Skin of body (tissue), 2 donors: Measurements from ENCODE around the gene CCDC69. TPM values are rescaled to one million over a fixed set of nuclear protein-coding genes. Genes with fewer than 3 reads are reported as not detected.
"Not testable (repeated sequence)": the region's sequence is repeated elsewhere in the genome, so short reads cannot be mapped to it uniquely, and the experiment has no call there.

Experiments used
- DNase-seq: peaks from one replicate; lab custom pipeline; 2025; lab: John Stamatoyannopoulos, UW
- total RNA-seq: library from RNA; depleted of rRNA; stranded (reverse); fragments of >200 nt; gene quantifications from one replicate; pipeline ENCODE4 v1.2.3, GENCODE V29; 2014

The CCDC69 gene
- total RNA-seq, 1 donor from 2014 or later: 7.0 TPM

DNA sequence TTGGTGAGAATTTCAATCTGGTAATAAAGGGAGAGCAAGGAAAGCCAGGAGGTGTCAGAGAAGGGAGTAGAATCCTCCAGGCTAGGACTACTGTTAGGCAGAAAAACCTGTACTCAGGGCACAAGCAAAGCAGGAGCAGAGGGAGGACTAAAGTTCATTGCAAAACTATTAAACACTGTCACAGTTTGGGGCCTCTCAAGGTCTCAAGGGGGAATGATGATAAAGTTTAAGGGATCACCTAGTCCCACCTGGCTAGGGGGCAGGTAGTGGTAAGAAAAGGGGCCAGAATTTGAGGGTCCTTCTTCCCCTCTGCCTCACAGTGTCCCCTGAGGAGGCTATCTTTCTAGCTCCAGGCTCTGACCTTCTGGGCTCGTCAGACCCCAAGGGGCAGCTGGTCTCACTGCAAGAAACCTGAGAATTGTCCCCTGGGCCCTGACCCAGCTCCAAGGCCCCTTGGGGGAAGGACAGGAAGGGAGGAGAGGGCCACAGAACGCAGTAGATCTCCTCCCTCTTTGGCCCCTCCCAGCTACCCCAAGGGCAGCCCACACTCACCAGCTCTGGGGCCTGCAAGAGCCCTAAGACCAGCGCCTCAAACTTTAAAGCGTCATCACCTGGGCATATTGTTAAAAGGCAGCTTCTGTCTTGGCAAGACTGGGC is 974 bp downstream of the CCDC69 start:
- no peak for DNase-seq

DNA sequence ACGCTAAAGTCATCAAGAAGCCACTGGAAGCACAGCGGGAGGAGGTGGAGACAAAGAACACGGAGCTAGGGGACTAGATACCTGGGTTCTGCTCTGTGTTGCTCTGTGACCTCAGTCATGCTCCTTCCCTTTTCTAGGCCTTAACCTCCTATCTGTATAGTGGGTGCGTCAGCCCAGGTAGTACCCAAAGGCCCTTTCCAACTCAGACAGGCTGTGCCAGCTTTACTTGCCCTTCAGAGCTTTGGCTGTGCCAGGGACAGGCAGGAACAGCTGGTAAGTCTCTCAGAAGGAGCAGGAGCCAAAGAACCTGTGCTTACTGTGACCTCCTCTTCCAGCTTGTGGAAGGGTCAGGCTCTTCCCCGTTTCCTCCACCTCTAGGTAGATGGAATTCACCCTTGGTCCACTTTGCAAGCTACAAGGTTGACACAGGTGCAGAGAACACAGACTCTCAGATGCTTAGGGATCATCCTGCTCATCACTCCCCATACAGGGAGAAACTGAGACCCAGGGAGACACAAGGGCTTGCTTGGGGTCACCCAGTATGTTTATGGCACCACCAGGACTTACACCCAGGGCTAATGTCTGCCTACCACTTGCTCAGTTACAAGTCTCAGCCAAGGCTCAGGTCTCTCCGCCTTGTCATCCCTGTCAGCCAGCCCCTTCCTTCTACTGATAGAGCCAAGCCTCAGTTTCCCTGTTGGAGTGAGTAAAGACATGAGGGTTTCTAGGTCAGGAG is 1.7 kb downstream of the CCDC69 start:
- DNase-seq: no peak

GRCh38 chr5:151221574-151221973 is 2.3 kb downstream of the CCDC69 start:
- DNase-seq: no peak

DNA sequence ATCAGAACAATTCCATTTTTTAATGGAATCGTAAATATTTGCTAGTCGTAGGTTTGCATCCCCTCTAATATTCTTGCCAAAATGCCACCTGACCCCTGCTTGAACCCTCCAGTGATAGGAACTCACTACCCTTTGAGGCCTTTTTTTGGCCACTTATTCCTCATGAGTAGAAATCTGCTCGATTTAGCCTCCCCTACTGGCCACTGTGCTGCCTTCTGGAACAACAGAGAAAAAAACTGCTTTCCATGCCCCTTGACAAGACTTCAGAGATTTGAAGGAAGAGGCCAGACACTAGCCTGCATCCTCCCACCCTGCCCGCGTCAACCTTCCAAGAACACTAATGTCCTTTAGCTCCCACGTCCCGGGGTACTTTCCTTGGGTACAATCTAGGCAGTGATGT is 4.1 kb downstream of the CCDC69 start:
- DNase-seq: no peak

DNA sequence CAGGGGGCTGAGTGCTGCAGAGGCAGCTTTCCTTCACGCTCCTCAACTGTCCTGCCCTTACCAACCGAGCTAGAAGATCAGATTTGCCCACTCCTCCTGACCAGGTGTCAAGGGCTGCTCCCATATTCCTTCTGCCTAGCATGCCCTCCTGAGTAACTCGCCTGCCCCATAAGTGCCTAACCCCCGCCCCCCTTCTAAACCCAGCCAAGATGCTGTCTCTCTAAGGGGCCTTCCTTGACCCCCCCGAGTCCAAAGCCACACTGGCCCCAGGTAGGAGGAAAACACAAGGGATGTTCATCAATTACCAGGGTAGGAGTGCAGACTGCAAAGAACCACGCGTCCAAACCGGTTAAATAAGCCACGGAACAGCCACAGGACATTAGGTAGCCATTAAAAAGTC is 4.8 kb downstream of the CCDC69 start:
- no peak for DNase-seq

GRCh38 chr5:151218177-151218576 is 5.7 kb downstream of the CCDC69 start:
- no peak for DNase-seq

- DNase-seq: no peak
Measured at GRCh38 chr5:151216781-151217180, 7.1 kb downstream of the CCDC69 start.

GRCh38 chr5:151215546-151215880 is 8.4 kb downstream of the CCDC69 start:
- DNase-seq: no peak

- no peak for DNase-seq
Measured at GRCh38 chr5:151214614-151215545, 9.0 kb downstream of the CCDC69 start.

- no peak for DNase-seq
Measured at GRCh38 chr5:151213803-151214613, 9.9 kb downstream of the CCDC69 start.

DNA sequence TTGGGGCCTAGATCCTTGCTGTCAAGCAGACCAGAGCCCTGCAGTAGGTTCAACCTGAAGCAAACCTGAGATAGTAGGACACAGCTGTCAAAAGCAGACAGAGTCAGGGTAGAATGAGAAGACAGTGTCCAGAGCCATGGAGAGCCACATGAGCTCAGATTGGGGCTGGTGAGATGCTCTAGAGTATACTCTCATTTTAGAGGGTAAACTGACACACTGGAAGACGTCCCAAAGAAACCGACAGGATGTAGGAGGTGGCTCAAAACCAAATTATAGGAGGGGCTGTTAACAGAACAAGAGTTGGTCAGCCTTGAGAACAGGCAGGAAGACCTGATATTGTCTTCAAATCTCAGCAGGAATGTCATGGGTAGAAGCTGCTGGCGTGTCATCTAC is 11.5 kb downstream of the CCDC69 start:
- DNase-seq: no peak

- no peak for DNase-seq
Measured at GRCh38 chr5:151208481-151208914, 15.4 kb downstream of the CCDC69 start.

- no peak for DNase-seq
Measured at GRCh38 chr5:151205411-151205810, 18.5 kb downstream of the CCDC69 start.

DNA sequence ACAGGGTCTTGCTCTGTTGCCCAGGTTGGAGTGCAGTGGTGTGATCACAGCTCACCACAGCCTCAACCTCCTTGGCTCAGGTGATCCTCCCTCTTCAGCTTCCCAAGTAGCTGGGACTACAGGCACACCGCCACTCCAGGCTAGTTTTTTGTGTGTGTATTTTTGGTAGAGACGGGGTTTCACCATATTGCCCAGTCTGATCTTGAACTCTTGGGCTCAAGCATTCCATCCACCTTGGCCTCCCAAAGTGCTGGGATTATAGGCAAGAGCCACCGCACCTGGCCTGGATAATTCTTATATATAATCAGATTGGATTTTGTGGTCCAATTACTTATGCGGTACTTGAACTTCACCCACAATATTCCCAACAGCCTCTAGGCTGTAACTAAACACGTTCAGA is 19.8 kb downstream of the CCDC69 start:
- DNase-seq: no peak

- DNase-seq: no peak
Measured at GRCh38 chr5:151202381-151203139, 21.3 kb downstream of the CCDC69 start.

DNA sequence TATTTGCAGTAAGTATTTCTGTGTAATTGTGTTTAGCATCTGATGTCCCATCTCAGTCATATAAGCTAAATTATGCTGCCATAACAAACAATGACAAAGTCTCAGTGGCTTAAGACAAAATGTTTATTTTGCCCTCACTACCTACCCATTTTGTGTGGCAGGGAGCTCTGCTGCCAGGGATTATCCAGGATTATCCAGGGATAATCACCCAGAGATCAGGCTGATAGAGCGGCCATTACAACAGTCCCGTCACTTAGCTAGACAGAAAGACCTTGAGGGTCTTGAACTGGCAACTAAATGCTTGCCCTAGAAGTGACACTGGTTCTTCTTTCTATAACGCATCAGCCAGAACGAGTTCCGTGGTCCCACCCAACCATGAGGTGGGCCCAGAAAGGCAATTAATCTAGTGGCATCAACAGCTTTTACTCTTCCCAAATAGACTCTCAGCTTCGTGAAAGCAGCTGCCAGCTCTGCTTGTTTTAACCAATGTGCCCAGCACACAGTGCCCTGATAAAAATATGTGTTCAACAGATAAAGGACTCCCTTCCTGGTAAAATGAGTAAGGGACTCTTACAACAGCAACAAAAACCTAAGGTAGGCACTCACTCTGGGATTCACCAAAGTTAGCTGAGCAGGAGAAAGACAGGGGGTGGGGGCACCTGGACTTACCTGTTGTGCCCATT is 22.8 kb downstream of the CCDC69 start:
- DNase-seq: no peak

DNA sequence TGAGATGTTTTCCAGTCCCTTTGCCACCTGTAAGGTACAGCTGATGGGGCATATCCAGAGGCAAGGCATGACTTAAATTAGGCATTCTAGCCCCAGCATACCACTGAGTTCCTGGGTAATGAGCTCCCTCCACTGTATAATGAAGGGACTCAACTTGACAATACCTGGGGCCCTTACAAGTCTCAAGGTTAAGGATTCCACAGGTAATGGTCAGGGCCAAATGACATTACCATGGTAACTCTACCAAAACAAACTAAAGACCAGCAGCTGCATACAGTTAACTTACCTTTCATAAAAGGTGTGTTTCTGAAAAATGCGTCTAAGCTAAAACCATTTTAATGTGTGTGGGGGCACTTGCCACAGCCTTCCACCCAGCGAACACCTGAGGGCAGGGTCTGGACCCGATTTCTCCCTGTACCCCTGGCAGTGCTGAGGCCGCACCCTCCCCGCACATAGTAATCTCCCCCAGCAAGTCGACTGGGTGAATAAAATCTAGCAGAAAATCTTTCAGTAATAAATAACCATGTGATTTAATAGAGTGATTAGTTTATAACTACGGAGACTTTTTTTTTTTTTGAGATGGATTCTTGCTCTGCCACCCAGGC is 24.2 kb downstream of the CCDC69 start:
- no peak for DNase-seq

GRCh38 chr5:151198861-151199260 is 25.0 kb downstream of the CCDC69 start:
- DNase-seq: no peak

DNA sequence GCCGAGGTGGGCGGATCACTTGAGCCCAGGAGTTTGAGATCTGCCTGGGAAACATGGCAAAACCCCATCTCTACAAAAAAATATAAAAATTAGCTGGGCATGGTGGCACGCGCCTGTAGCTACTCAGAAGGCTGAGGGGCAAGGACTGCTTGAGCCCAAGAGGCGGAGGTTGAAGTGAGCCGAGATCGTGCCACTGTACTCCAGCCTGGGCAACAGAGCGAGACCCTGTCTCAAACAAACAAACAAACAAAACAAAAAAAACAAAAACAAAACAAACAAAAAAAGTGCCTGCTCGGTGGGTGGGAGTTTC is 26.6 kb downstream of the CCDC69 start:
- DNase-seq: not testable (repeated sequence)
